Trophoblast cell (in vitro differentiated cells and primary cell): ENCODE measurements around the gene FAM227B.

Experiments
- DNase-seq, 2 donors: peaks; one replicate each; pipeline ENCODE4 v3.0.0-alpha.2; 2016
- H2AFZ ChIP-seq: 2 replicates; pipeline ENCODE4 v1.6.1; 2013; ENCODE audit warnings: low read length, moderate library complexity, mild to moderate bottlenecking; ENCODE audit not compliant: insufficient read depth, poor library complexity
- H2AK5ac ChIP-seq: 2 replicates; pipeline ENCODE4 v1.6.1; 2013; ENCODE audit warnings: mild to moderate bottlenecking, low read length
- H2BK120ac ChIP-seq: 2 replicates; pipeline ENCODE4 v1.6.1; 2013; ENCODE audit warnings: low read length, mild to moderate bottlenecking, moderate library complexity; ENCODE audit not compliant: insufficient read depth, poor library complexity
- H2BK12ac ChIP-seq: 2 replicates; pipeline ENCODE4 v1.6.1; 2013; ENCODE audit warnings: mild to moderate bottlenecking, low read length, moderate library complexity
- H2BK5ac ChIP-seq: 2 replicates; pipeline ENCODE4 v1.6.1; 2013; ENCODE audit warnings: low read length, low read depth, moderate library complexity, mild to moderate bottlenecking; ENCODE audit not compliant: poor library complexity
- H3K14ac ChIP-seq: 2 replicates; pipeline ENCODE4 v1.6.1; 2013; ENCODE audit warnings: mild to moderate bottlenecking, low read length
- H3K18ac ChIP-seq: 2 replicates; pipeline ENCODE4 v1.6.1; 2013; ENCODE audit warnings: mild to moderate bottlenecking, low read length
- H3K23ac ChIP-seq: 2 replicates; pipeline ENCODE4 v1.6.1; 2013; ENCODE audit warnings: low read length
- H3K27ac ChIP-seq: 2 replicates; pipeline ENCODE4 v1.5.1; 2013; ENCODE audit warnings: low read depth, mild to moderate bottlenecking, inconsistent platforms, low read length, moderate library complexity
- H3K27me3 ChIP-seq: 2 replicates; pipeline ENCODE4 v1.6.1; 2013; ENCODE audit warnings: inconsistent platforms, mild to moderate bottlenecking, low read length, moderate library complexity; ENCODE audit not compliant: insufficient read depth
- H3K36me3 ChIP-seq, 2 experiments: 1 replicate in 1 of 2; 2 replicates in 1 of 2; pipeline ENCODE4 v1.6.1; 2013; ENCODE audit warnings: low read length in 2 of 2, mild to moderate bottlenecking in 2 of 2, moderate library complexity in 1 of 2; ENCODE audit not compliant: insufficient read depth in 2 of 2, control insufficient read depth in 1 of 2
- H3K4ac ChIP-seq: 2 replicates; pipeline ENCODE4 v1.6.1; 2013; ENCODE audit warnings: low read depth, mild to moderate bottlenecking, low read length, moderate library complexity
- H3K4me1 ChIP-seq, 2 experiments: 1 replicate in 1 of 2; 2 replicates in 1 of 2; pipeline ENCODE4 v1.6.1; 2013; ENCODE audit warnings: low read length in 2 of 2, mild to moderate bottlenecking in 2 of 2, moderate library complexity in 1 of 2; ENCODE audit not compliant: insufficient read depth in 2 of 2, control insufficient read depth in 1 of 2
- H3K4me2 ChIP-seq: 2 replicates; pipeline ENCODE4 v1.6.1; 2013; ENCODE audit warnings: inconsistent platforms, mild to moderate bottlenecking, low read length, moderate library complexity
- H3K4me3 ChIP-seq: 2 replicates; pipeline ENCODE4 v1.5.1; 2013; ENCODE audit warnings: mild to moderate bottlenecking, low read depth, low read length, inconsistent platforms
- H3K79me1 ChIP-seq: one replicate; pipeline ENCODE4 v1.6.1; 2013; ENCODE audit warnings: low read length
- H3K79me2 ChIP-seq: 2 replicates; pipeline ENCODE4 v1.6.1; 2013; ENCODE audit warnings: low read length, mild to moderate bottlenecking; ENCODE audit not compliant: control insufficient read depth, insufficient read depth, poor library complexity
- H3K9ac ChIP-seq: 2 replicates; pipeline ENCODE4 v1.6.1; 2013; ENCODE audit warnings: mild to moderate bottlenecking, low read length
- H3K9me3 ChIP-seq: 2 replicates; pipeline ENCODE4 v1.6.1; 2013; ENCODE audit warnings: low read depth, mild to moderate bottlenecking, control low read depth, inconsistent platforms, low read length; ENCODE audit not compliant: insufficient read depth
- H4K12ac ChIP-seq: 2 replicates; pipeline ENCODE4 v1.6.1; 2013; ENCODE audit warnings: low read depth, mild to moderate bottlenecking, low read length, moderate library complexity
- H4K8ac ChIP-seq: 2 replicates; pipeline ENCODE4 v1.6.1; 2013; ENCODE audit warnings: low read depth, mild to moderate bottlenecking, low read length, moderate library complexity
- H4K91ac ChIP-seq: one replicate; pipeline ENCODE4 v1.6.1; 2013; ENCODE audit warnings: low read depth, mild to moderate bottlenecking, low read length, moderate library complexity
- WGBS: extraction: QIAGEN DNeasy Blood & Tissue Kit; methylation state at CpG from one replicate; pipeline ENCODE4 v1.1.7; 2013; ENCODE audit warnings: missing lambda C conversion rate; ENCODE audit not compliant: insufficient read length, insufficient coverage; ENCODE audit errors: extremely low coverage; 5-methylcytosine and 5-hydroxymethylcytosine counted together

Gene FAM227B

DNA sequence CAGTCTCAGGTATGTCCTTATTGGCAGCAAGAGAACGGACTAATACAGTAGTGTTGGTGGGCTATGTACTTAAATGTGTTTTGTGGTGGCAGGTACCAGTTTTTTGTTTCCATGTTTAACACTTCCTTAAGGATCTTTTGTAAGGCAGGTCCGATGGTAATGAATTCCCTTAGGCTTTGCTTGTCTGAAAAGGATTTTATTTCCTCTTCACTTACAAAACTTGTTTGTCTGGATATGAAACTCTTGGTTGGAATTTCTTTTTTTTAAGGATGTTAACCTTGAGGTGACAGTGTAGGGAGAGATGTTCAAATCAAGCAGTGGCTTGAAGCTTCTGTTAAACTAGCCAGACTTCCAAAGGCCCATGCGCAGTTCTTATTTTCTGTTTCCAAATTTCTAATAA lies 319.8 kb downstream of the FAM227B start:
- no peak for DNase-seq
- H2BK5ac ChIP-seq, result no peak overlapping the region
- H2BK120ac ChIP-seq, result no peak overlapping the region
- H4K8ac ChIP-seq, result no peak overlapping the region
- H3K4me1 ChIP-seq, result peaks cover 0 to 1% of the 10 kb centered on the region in 2 experiments
- H3K4me3 ChIP-seq, result no peak overlapping the region
- H3K23ac ChIP-seq, result no peak overlapping the region
- H2BK12ac ChIP-seq, result no peak overlapping the region
- H2AFZ ChIP-seq, result no peak overlapping the region
- H3K9ac ChIP-seq, result no peak overlapping the region
- no peaks in the 10 kb centered on the region for H3K27me3 ChIP-seq
- WGBS, result no CpG with 5 or more reads among the region's 3 CpGs
- H3K36me3 ChIP-seq, result peaks cover 0 to 2% of the 10 kb centered on the region in 2 experiments
- no peaks in the 10 kb centered on the region for H3K79me1 ChIP-seq
- H3K27ac ChIP-seq, result no peak overlapping the region
- H3K14ac ChIP-seq, result no peak overlapping the region
- no peaks in the 10 kb centered on the region for H3K79me2 ChIP-seq
- H4K91ac ChIP-seq, result no peak overlapping the region
- no peak overlapping the region for H3K18ac ChIP-seq
- no peak overlapping the region for H4K12ac ChIP-seq
- no peak overlapping the region for H3K4ac ChIP-seq
- no peaks in the 10 kb centered on the region for H3K9me3 ChIP-seq
- H3K4me2 ChIP-seq, result no peak overlapping the region
- no peak overlapping the region for H2AK5ac ChIP-seq

- Histone ChIP-seq H4K91ac (no peak overlapping the region), H3K18ac (no peak overlapping the region), H3K27ac (no peak overlapping the region), H2AFZ (no peak overlapping the region), H2BK12ac (no peak overlapping the region), H3K14ac (no peak overlapping the region), H2AK5ac (no peak overlapping the region), H3K4ac (no peak overlapping the region), H3K36me3 (peaks cover 0 to 2% of the 10 kb centered on the region in 2 experiments), H3K4me1 (peaks cover 0 to 1% of the 10 kb centered on the region in 2 experiments), H3K9me3 (no peaks in the 10 kb centered on the region), H3K79me1 (no peaks in the 10 kb centered on the region), H3K4me3 (no peak overlapping the region), H3K27me3 (no peaks in the 10 kb centered on the region), H4K8ac (no peak overlapping the region), H3K4me2 (no peak overlapping the region), H3K23ac (no peak overlapping the region), H4K12ac (no peak overlapping the region), H3K79me2 (no peaks in the 10 kb centered on the region), H3K9ac (no peak overlapping the region), H2BK5ac (no peak overlapping the region), H2BK120ac (no peak overlapping the region)
- no peak for DNase-seq
- WGBS, result no CpG with 5 or more reads among the region's 1 CpG
Measured at GRCh38 chr15:49297584-49297983, 323.0 kb downstream of the FAM227B start.

DNA sequence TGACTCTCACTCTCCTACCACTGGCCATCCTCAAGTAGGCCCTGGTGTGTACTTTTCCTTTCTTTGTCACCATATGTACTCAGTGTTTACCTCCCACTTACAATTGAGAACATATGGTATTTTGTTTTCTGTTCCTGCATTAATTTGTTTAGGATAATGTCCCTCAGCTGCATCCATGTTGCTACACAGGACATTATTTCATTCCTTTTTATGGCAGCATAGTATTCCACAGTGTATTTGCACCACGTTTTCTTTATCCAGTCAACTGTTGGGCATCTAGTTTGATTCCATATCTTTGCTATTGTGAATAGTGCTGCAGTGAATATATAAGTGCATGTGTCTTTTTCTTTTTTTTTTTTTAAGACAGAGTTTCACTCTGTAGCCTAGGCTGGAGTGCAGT lies 324.4 kb downstream of the FAM227B start:
- H3K18ac ChIP-seq, result no peak overlapping the region
- no peak overlapping the region for H3K4me3 ChIP-seq
- no peaks in the 10 kb centered on the region for H3K9me3 ChIP-seq
- H4K91ac ChIP-seq, result no peak overlapping the region
- H3K14ac ChIP-seq, result no peak overlapping the region
- H2BK5ac ChIP-seq, result no peak overlapping the region
- H2BK12ac ChIP-seq, result no peak overlapping the region
- WGBS, result no CpG with 5 or more reads among the region's 1 CpG
- no peaks in the 10 kb centered on the region for H3K27me3 ChIP-seq
- H3K4ac ChIP-seq, result no peak overlapping the region
- H3K79me2 ChIP-seq, result no peaks in the 10 kb centered on the region
- peaks cover 0 to 2% of the 10 kb centered on the region in 2 experiments for H3K36me3 ChIP-seq
- H4K8ac ChIP-seq, result no peak overlapping the region
- H2AFZ ChIP-seq, result no peak overlapping the region
- no peak overlapping the region for H2AK5ac ChIP-seq
- no peak overlapping the region for H3K9ac ChIP-seq
- peaks cover 0 to 1% of the 10 kb centered on the region in 2 experiments for H3K4me1 ChIP-seq
- H2BK120ac ChIP-seq, result no peak overlapping the region
- no peak overlapping the region for H3K23ac ChIP-seq
- H3K27ac ChIP-seq, result no peak overlapping the region
- no peak for DNase-seq
- H3K4me2 ChIP-seq, result no peak overlapping the region
- H3K79me1 ChIP-seq, result no peaks in the 10 kb centered on the region
- no peak overlapping the region for H4K12ac ChIP-seq

DNA sequence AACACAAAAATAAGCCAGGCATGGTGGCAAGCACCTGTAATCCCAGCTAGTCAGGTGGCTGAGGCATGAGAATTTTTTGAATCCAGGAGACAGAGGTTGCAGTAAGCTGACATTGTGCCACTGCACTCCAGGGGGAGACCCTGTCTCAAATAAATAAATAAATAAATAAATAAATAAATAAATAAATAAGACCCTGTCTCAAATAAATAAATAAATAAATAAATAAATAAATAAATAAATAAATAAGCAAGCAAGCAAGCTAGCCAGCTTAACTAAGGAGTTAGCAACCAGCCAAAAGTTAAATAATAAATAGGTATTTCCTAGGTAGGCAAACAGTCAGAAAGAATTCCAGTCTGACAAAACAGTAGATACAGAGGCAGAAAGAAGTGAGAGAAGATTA lies 326.7 kb downstream of the FAM227B start:
- no peak overlapping the region for H3K14ac ChIP-seq
- no peak for DNase-seq
- no peak overlapping the region for H3K4me3 ChIP-seq
- no peaks in the 10 kb centered on the region for H3K9me3 ChIP-seq
- H3K4me1 ChIP-seq, result no peaks in the 10 kb centered on the region
- no peak overlapping the region for H4K91ac ChIP-seq
- H3K36me3 ChIP-seq, result peaks cover 0 to 2% of the 10 kb centered on the region in 2 experiments
- no peak overlapping the region for H3K4me2 ChIP-seq
- no peaks in the 10 kb centered on the region for H3K79me1 ChIP-seq
- no peak overlapping the region for H2BK12ac ChIP-seq
- no peaks in the 10 kb centered on the region for H3K27me3 ChIP-seq
- H3K18ac ChIP-seq, result no peak overlapping the region
- H3K4ac ChIP-seq, result no peak overlapping the region
- no peak overlapping the region for H4K12ac ChIP-seq
- no peak overlapping the region for H3K23ac ChIP-seq
- no peak overlapping the region for H2BK120ac ChIP-seq
- no peak overlapping the region for H4K8ac ChIP-seq
- no peak overlapping the region for H2AK5ac ChIP-seq
- no peak overlapping the region for H3K9ac ChIP-seq
- H2BK5ac ChIP-seq, result no peak overlapping the region
- no peak overlapping the region for H2AFZ ChIP-seq
- no peaks in the 10 kb centered on the region for H3K79me2 ChIP-seq
- H3K27ac ChIP-seq, result no peak overlapping the region
